H9 (cell line): ENCODE data around the gene TMEM50B. TPM values are rescaled to one million over a fixed set of nuclear protein-coding genes. Genes with fewer than 3 reads are reported as not detected.

Source experiments
- DNase-seq: peaks from one replicate; pipeline ENCODE4 v3.0.0-alpha.2; 2017
- H2AFZ ChIP-seq: one replicate; pipeline ENCODE4 v1.6.1; 2013; ENCODE audit warnings: mild to moderate bottlenecking, low read length, control low read depth, moderate library complexity
- H2AK5ac ChIP-seq: 2 replicates; pipeline ENCODE4 v1.6.1; 2013; ENCODE audit warnings: low read length, control low read depth, mixed read lengths; ENCODE audit not compliant: insufficient read length
- H2BK120ac ChIP-seq: one replicate; pipeline ENCODE4 v1.6.1; 2013; ENCODE audit warnings: low read depth, mild to moderate bottlenecking, low read length, control low read depth, inconsistent platforms; ENCODE audit not compliant: poor library complexity, severe bottlenecking
- H2BK12ac ChIP-seq: 2 replicates; pipeline ENCODE4 v1.6.1; 2013; ENCODE audit warnings: low read length, control low read depth, mixed read lengths, low read depth; ENCODE audit not compliant: insufficient read length
- H2BK15ac ChIP-seq: 2 replicates; pipeline ENCODE4 v1.6.1; 2013; ENCODE audit warnings: low read depth, low read length, control low read depth
- H2BK20ac ChIP-seq: one replicate; pipeline ENCODE4 v1.6.1; 2013; ENCODE audit warnings: low read depth, mild to moderate bottlenecking, low read length, control low read depth, inconsistent platforms; ENCODE audit not compliant: poor library complexity, severe bottlenecking
- H2BK5ac ChIP-seq: 2 replicates; pipeline ENCODE4 v1.6.1; 2013; ENCODE audit warnings: low read length, control low read depth, mixed read lengths; ENCODE audit not compliant: insufficient read length
- H3K14ac ChIP-seq: 2 replicates; pipeline ENCODE4 v1.6.1; 2013; ENCODE audit warnings: low read length, control low read depth; ENCODE audit not compliant: insufficient read depth
- H3K18ac ChIP-seq: 2 replicates; pipeline ENCODE4 v1.6.1; 2013; ENCODE audit warnings: low read depth, mild to moderate bottlenecking, mixed read lengths, low read length, control low read depth; ENCODE audit not compliant: insufficient read length
- H3K23ac ChIP-seq: 2 replicates; pipeline ENCODE4 v1.6.1; 2013; ENCODE audit warnings: low read length, control low read depth, mixed read lengths, low read depth; ENCODE audit not compliant: insufficient read length
- H3K23me2 ChIP-seq: 2 replicates; pipeline ENCODE4 v1.6.1; 2013; ENCODE audit warnings: low read depth, mild to moderate bottlenecking, mixed read lengths, low read length, control low read depth; ENCODE audit not compliant: insufficient read length, poor library complexity, severe bottlenecking
- H3K27ac ChIP-seq: 2 replicates; pipeline ENCODE4 v1.5.1; 2013; ENCODE audit warnings: low read length, control low read depth, mixed read lengths, low read depth; ENCODE audit not compliant: insufficient read length
- H3K27me3 ChIP-seq: 2 replicates; pipeline ENCODE4 v1.6.1; 2013; ENCODE audit warnings: low read length, control low read depth, inconsistent platforms; ENCODE audit not compliant: insufficient read depth
- H3K4ac ChIP-seq: 2 replicates; pipeline ENCODE4 v1.6.1; 2013; ENCODE audit warnings: low read depth, mild to moderate bottlenecking, control low read depth, inconsistent platforms, low read length, moderate library complexity
- H3K4me1 ChIP-seq: 2 replicates; pipeline ENCODE4 v1.6.1; 2013; ENCODE audit warnings: low read length, control low read depth, inconsistent platforms; ENCODE audit not compliant: insufficient read depth
- H3K4me2 ChIP-seq: 2 replicates; pipeline ENCODE4 v1.6.1; 2013; ENCODE audit warnings: low read length, control low read depth, mixed read lengths; ENCODE audit not compliant: insufficient read length, insufficient read depth
- H3K56ac ChIP-seq: 2 replicates; pipeline ENCODE4 v1.6.1; 2013; ENCODE audit warnings: low read depth, mild to moderate bottlenecking, mixed read lengths, low read length, control low read depth; ENCODE audit not compliant: insufficient read length
- H3K79me1 ChIP-seq: 2 replicates; pipeline ENCODE4 v1.6.1; 2013; ENCODE audit warnings: low read depth, mild to moderate bottlenecking, moderate library complexity, low read length, control low read depth, inconsistent platforms; ENCODE audit not compliant: insufficient read depth, poor library complexity, severe bottlenecking
- H3K79me2 ChIP-seq: 2 replicates; pipeline ENCODE4 v1.6.1; 2013; ENCODE audit warnings: low read length, control low read depth, inconsistent platforms; ENCODE audit not compliant: insufficient read depth
- H3K9ac ChIP-seq: 2 replicates; pipeline ENCODE4 v1.6.1; 2013; ENCODE audit warnings: low read length, control low read depth, mixed read lengths; ENCODE audit not compliant: insufficient read length; ENCODE audit errors: extremely low read depth
- H3K9me3 ChIP-seq: one replicate; pipeline ENCODE4 v1.6.1; 2013; ENCODE audit warnings: low read depth, low read length, inconsistent platforms; ENCODE audit not compliant: control insufficient read depth
- H3T11ph ChIP-seq: one replicate; pipeline ENCODE4 v1.6.1; 2013; ENCODE audit warnings: mild to moderate bottlenecking, low read length, control low read depth, inconsistent platforms
- H4K20me1 ChIP-seq: one replicate; pipeline ENCODE4 v1.6.1; 2013; ENCODE audit not compliant: control insufficient read depth, insufficient read length, insufficient read depth
- H4K5ac ChIP-seq: 2 replicates; pipeline ENCODE4 v1.6.1; 2013; ENCODE audit warnings: low read depth, mild to moderate bottlenecking, mixed read lengths, low read length, control low read depth; ENCODE audit not compliant: insufficient read length
- H4K8ac ChIP-seq: replicated peaks from 2 replicates; pipeline ENCODE4 v1.6.1; 2013; ENCODE audit warnings: low read length, control low read depth, mixed read lengths, low read depth; ENCODE audit not compliant: insufficient read length
- H4K91ac ChIP-seq: 2 replicates; pipeline ENCODE4 v1.6.1; 2013; ENCODE audit warnings: low read depth, mild to moderate bottlenecking, moderate library complexity, mixed read lengths, low read length, control low read depth; ENCODE audit not compliant: insufficient read length
- H3K27ac Mint-ChIP-seq, 3 experiments: 2 replicates in 2 of 3; 3 replicates in 1 of 3; pipeline ENCODE4 v1.8.0; 2020 to 2021; ENCODE audit warnings: mixed read lengths in 3 of 3, mild to moderate bottlenecking in 1 of 3, moderate library complexity in 1 of 3
- H3K27me3 Mint-ChIP-seq: 2 replicates; pipeline ENCODE4 v1.8.0; 2021; ENCODE audit warnings: low read depth, mild to moderate bottlenecking, moderate library complexity, mixed read lengths
- H3K36me3 Mint-ChIP-seq, 3 experiments: 2 replicates in 2 of 3; 3 replicates in 1 of 3; pipeline ENCODE4 v1.8.0; 2020 to 2021; ENCODE audit warnings: low read depth in 3 of 3, mixed read lengths in 3 of 3; ENCODE audit not compliant: insufficient read depth in 1 of 3
- H3K4me1 Mint-ChIP-seq, 2 experiments: 2 replicates each; pipeline ENCODE4 v1.8.0; 2020; ENCODE audit warnings: mixed read lengths in 2 of 2
- H3K4me3 Mint-ChIP-seq, 2 experiments: 2 replicates in 1 of 2; 3 replicates in 1 of 2; pipeline ENCODE4 v1.8.0; 2020 to 2021; ENCODE audit warnings: mild to moderate bottlenecking in 2 of 2, mixed read lengths in 2 of 2, moderate library complexity in 1 of 2
- H3K9me3 Mint-ChIP-seq, 2 experiments: 2 replicates in 1 of 2; 3 replicates in 1 of 2; pipeline ENCODE4 v1.8.0; 2020; ENCODE audit warnings: mild to moderate bottlenecking in 2 of 2, mixed read lengths in 2 of 2, moderate library complexity in 1 of 2
- WGBS: extraction: QIAGEN DNeasy Blood & Tissue Kit; methylation state at CpG from one replicate; pipeline ENCODE4 v1.1.7; 2013; ENCODE audit warnings: missing lambda C conversion rate, low lambda C conversion rate, mixed read lengths; ENCODE audit not compliant: insufficient read length; ENCODE audit errors: extremely low coverage; 5-methylcytosine and 5-hydroxymethylcytosine counted together
- total RNA-seq: library from RNA; stranded (reverse); gene quantifications from 2 replicates; pipeline ENCODE4 v1.2.1, GENCODE V29; 2021
- TF ChIP-seq, protein P1 (sequence below): fragments of 200-600 bp; sonication (generic); conservative IDR thresholded peaks from 3 replicates; pipeline ENCODE4 v1.8.0; 2021; ENCODE audit warnings: antibody characterized with exemption, mild to moderate bottlenecking

Gene TMEM50B
- total RNA-seq, 1 experiment from 2014 or later, result 17.6 TPM

DNA sequence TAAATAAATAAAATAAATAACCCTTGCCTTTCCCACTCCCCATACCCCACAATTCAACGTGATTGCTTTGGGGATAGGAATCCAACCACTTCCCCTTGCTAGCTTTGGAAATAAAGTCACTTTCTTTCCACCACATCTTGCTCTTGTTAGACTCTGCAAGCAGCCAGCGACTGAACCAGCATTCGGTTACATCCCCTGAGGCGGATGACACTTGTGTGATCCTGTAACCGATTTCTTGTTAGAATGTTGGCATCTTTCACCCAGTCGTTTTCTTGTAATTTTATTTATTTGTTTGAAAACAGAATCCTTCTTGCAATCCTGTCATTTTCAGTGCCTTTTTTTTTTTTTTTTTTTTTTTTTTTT lies 78.2 kb downstream of the TMEM50B start:
- Histone ChIP-seq H2AK5ac (no peak overlapping the region), H2AFZ (no peak overlapping the region), H3K4ac (no peak overlapping the region), H3K14ac (no peak overlapping the region), H2BK12ac (no peak overlapping the region), H3K23me2 (peaks cover 12% of the 10 kb centered on the region), H3K27me3 (no peaks in the 10 kb centered on the region), H3K9me3 (no peaks in the 10 kb centered on the region), H3K9ac (no peak overlapping the region), H3K79me2 (peaks cover 5% of the 10 kb centered on the region; the same call in 1 of the 2 replicates), H3K56ac (no peak overlapping the region), H3K4me2 (no peak overlapping the region), H3K18ac (no peak overlapping the region), H2BK20ac (no peak overlapping the region), H2BK120ac (no peak overlapping the region), H4K91ac (no peak overlapping the region), H4K20me1 (no peaks in the 10 kb centered on the region), H4K8ac (no peak overlapping the region), H2BK15ac (no peak overlapping the region), H3K79me1 (no peaks in the 10 kb centered on the region), H2BK5ac (no peak overlapping the region), H3K27ac (no peak overlapping the region), H4K5ac (no peak overlapping the region), H3T11ph (no peak overlapping the region), H3K4me1 (peaks cover 4% of the 10 kb centered on the region; the same call in 1 of the 2 replicates), H3K23ac (no peak overlapping the region)
- DNase-seq, result no peak
- Mint-ChIP-seq H3K36me3 (peaks cover 0 to 10% (median 8%) of the 10 kb centered on the region in 3 experiments; a peak in 5 of 7 replicates), H3K27me3 (peaks cover 6% of the 10 kb centered on the region), H3K4me1 (peaks cover 11 to 15% of the 10 kb centered on the region in 2 experiments), H3K27ac (no peak overlapping the region), H3K9me3 (no peaks in the 10 kb centered on the region; a peak in 1 of 5 replicates), H3K4me3 (no peak overlapping the region)
- TF ChIP-seq, protein P1, sequence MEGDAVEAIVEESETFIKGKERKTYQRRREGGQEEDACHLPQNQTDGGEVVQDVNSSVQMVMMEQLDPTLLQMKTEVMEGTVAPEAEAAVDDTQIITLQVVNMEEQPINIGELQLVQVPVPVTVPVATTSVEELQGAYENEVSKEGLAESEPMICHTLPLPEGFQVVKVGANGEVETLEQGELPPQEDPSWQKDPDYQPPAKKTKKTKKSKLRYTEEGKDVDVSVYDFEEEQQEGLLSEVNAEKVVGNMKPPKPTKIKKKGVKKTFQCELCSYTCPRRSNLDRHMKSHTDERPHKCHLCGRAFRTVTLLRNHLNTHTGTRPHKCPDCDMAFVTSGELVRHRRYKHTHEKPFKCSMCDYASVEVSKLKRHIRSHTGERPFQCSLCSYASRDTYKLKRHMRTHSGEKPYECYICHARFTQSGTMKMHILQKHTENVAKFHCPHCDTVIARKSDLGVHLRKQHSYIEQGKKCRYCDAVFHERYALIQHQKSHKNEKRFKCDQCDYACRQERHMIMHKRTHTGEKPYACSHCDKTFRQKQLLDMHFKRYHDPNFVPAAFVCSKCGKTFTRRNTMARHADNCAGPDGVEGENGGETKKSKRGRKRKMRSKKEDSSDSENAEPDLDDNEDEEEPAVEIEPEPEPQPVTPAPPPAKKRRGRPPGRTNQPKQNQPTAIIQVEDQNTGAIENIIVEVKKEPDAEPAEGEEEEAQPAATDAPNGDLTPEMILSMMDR, result no peak
- no CpG with 5 or more reads among the region's 6 CpGs for WGBS

Other genes with a start within 250 kb of the TMEM50B start
- gene IL10RB, start 213.6 kb downstream of the TMEM50B start, total RNA-seq, result 3.1 TPM in 2 replicates
- gene IFNAR1, start 155.0 kb downstream of the TMEM50B start, total RNA-seq, result 14.2 and 15.8 TPM in 2 replicates
- 44.1 and 46.1 TPM in 2 replicates for gene IFNGR2, start 76.6 kb downstream of the TMEM50B start, total RNA-seq
- gene DNAJC28, start 11.7 kb upstream of the TMEM50B start, total RNA-seq, result 3.4 and 3.7 TPM in 2 replicates
- gene GART, start 62.1 kb upstream of the TMEM50B start, total RNA-seq, result 161 and 162 TPM in 2 replicates
- gene SON, start 63.1 kb upstream of the TMEM50B start, total RNA-seq, result 319 and 329 TPM in 2 replicates
- 35.3 and 37.9 TPM in 2 replicates for gene DONSON, start 108.7 kb upstream of the TMEM50B start, total RNA-seq
- 13.5 and 15.4 TPM in 2 replicates for gene CRYZL1, start 161.8 kb upstream of the TMEM50B start, total RNA-seq
- gene ITSN1, start 162.5 kb upstream of the TMEM50B start, total RNA-seq, result 90.7 and 94.2 TPM in 2 replicates